HCT116 (cell line): ENCODE measurements around the gene DCHS1. TPM values are rescaled to one million over a fixed set of nuclear protein-coding genes. Genes with fewer than 3 reads are reported as not detected.

ENCODE experiments used
- ATAC-seq: fragments of 200-7000 bp; cut with Tn5 transposase; 2 replicates; pipeline ENCODE4 v1.9.1; 2020; ENCODE audit warnings: mild to moderate bottlenecking, moderate library complexity
- BruUV-seq: library from RNA; stranded (reverse); fragments of 400-500 nt; replicated peaks from 2 replicates; lab custom pipeline; 2021; lab: Mats Ljungman, UMichigan
- CTCF ChIA-PET: fragments of 300-600 bp; sonication (Branson Sonifier 250); formaldehyde crosslinking; loops from one replicate; lab custom pipeline; 2021; ENCODE audit warnings: antibody characterized with exemption; lab: Charles Lee
- POLR2A ChIA-PET: fragments of 300-600, 350-600 bp; sonication (Branson Sonifier 250); formaldehyde crosslinking; loops from one replicate; lab custom pipeline; 2021; ENCODE audit warnings: antibody characterized with exemption; lab: Charles Lee
- RAD21 ChIA-PET, 2 experiments: fragments of 300-600 bp; sonication (Branson Sonifier 250); formaldehyde crosslinking; loops; one replicate each; lab custom pipeline; 2023; ENCODE audit warnings: low total read pairs in 2 of 2; ENCODE audit not compliant: uncharacterized antibody in 2 of 2, unreplicated experiment in 2 of 2, low non-redundant PET in 1 of 2; lab: Charles Lee
- DNase-seq: peaks from one replicate; pipeline ENCODE4 v3.0.0-alpha.2; 2010; ENCODE audit warnings: low read depth, low spot score
- H2AFZ ChIP-seq: fragments of 200-600 bp; shearing (Covaris generic), sonication (generic); 2 replicates; pipeline ENCODE4 v1.6.1; 2017; ENCODE audit warnings: low read depth, mixed run types, mixed read lengths, antibody characterized with exemption, low read length; ENCODE audit not compliant: poor library complexity, severe bottlenecking
- H3K27ac ChIP-seq: 2 replicates; pipeline ENCODE4 v1.5.1; 2012; ENCODE audit warnings: low read depth, low read length
- H3K27me3 ChIP-seq: fragments of 200-600 bp; sonication (generic); 2 replicates; pipeline ENCODE4 v1.6.1; 2016; ENCODE audit warnings: mixed run types, low read length, mixed read lengths; ENCODE audit not compliant: insufficient read depth
- H3K36me3 ChIP-seq, 2 experiments: fragments of 200-500 bp in 1 of 2; fragments of 200-600 bp in 1 of 2; sonication (Bioruptor generic) in 1 of 2; sonication (generic) in 1 of 2; 2 replicates each; pipeline versions ENCODE4 v1.5.1 to v1.6.1; 2014 to 2016; ENCODE audit warnings: low read length in 2 of 2, inconsistent platforms in 1 of 2, mixed read lengths in 1 of 2, mixed run types in 1 of 2; ENCODE audit not compliant: insufficient read depth in 2 of 2, control insufficient read depth in 1 of 2
- H3K4me1 ChIP-seq, 2 experiments: fragments of 200-600 bp in 1 of 2; sonication (generic) in 1 of 2; 2 replicates each; pipeline versions ENCODE4 v1.5.1 to v1.6.1; 2012 to 2017; ENCODE audit warnings: low read length in 2 of 2, inconsistent platforms in 1 of 2, mild to moderate bottlenecking in 1 of 2, mixed read lengths in 1 of 2, mixed run types in 1 of 2, moderate library complexity in 1 of 2; ENCODE audit not compliant: insufficient read depth in 2 of 2, control insufficient read depth in 1 of 2
- H3K4me2 ChIP-seq: fragments of 200-600 bp; sonication (generic); 2 replicates; pipeline ENCODE4 v1.6.1; 2017; ENCODE audit warnings: mixed run types, low read length, mixed read lengths
- H3K4me3 ChIP-seq, 2 experiments: fragments of 200-600 bp in 1 of 2; sonication (generic) in 1 of 2; replicated peaks in 1 of 2; 2 replicates each; pipeline ENCODE4 v1.5.1; 2011 to 2016; ENCODE audit warnings: low read length in 2 of 2, control low read depth in 1 of 2, low read depth in 1 of 2, mild to moderate bottlenecking in 1 of 2, mixed read lengths in 1 of 2, mixed run types in 1 of 2
- H3K79me2 ChIP-seq: fragments of 200-600 bp; sonication (generic); 2 replicates; pipeline ENCODE4 v1.6.1; 2017; ENCODE audit warnings: mild to moderate bottlenecking, mixed run types, low read length, moderate library complexity, mixed read lengths; ENCODE audit not compliant: insufficient read depth
- H3K9ac ChIP-seq: fragments of 200-600 bp; sonication (generic); 2 replicates; pipeline ENCODE4 v1.6.1; 2016; ENCODE audit warnings: low read length, mixed read lengths
- H3K9me2 ChIP-seq: fragments of 200-600 bp; sonication (generic), shearing (Covaris generic); 2 replicates; pipeline ENCODE4 v1.6.1; 2017; ENCODE audit warnings: mixed run types, mild to moderate bottlenecking, moderate library complexity; ENCODE audit not compliant: insufficient read depth
- H3K9me3 ChIP-seq, 2 experiments: fragments of 200-500 bp in 1 of 2; fragments of 200-600 bp in 1 of 2; sonication (Bioruptor generic) in 1 of 2; sonication (generic) in 1 of 2; 2 replicates each; pipeline ENCODE4 v1.6.1; 2014 to 2017; ENCODE audit warnings: low read length in 2 of 2, mixed read lengths in 2 of 2, inconsistent platforms in 1 of 2, low read depth in 1 of 2, mild to moderate bottlenecking in 1 of 2, mixed run types in 1 of 2, moderate library complexity in 1 of 2; ENCODE audit not compliant: control insufficient read depth in 1 of 2, insufficient read depth in 1 of 2
- H4K20me1 ChIP-seq: fragments of 200-600 bp; sonication (generic), shearing (Covaris generic); 2 replicates; pipeline ENCODE4 v1.6.1; 2017; ENCODE audit warnings: mixed run types, mild to moderate bottlenecking, moderate library complexity; ENCODE audit not compliant: insufficient read depth
- CBX3 ChIP-seq: IDR thresholded peaks from 2 replicates; pipeline ENCODE4 v1.6.1; 2012; ENCODE audit warnings: low read depth
- CEBPB ChIP-seq: IDR thresholded peaks from 2 replicates; pipeline ENCODE4 v1.6.1; 2012; ENCODE audit warnings: low read depth
- EGR1 ChIP-seq: IDR thresholded peaks from 2 replicates; pipeline ENCODE4 v1.6.1; 2012; ENCODE audit warnings: low read depth
- ELF1 ChIP-seq: IDR thresholded peaks from 2 replicates; pipeline ENCODE4 v1.6.1; 2012; ENCODE audit warnings: low read depth, borderline replicate concordance
- EZH2 ChIP-seq: fragments of 200-600 bp; sonication (generic); IDR thresholded peaks from 2 replicates; pipeline ENCODE4 v1.6.1; 2017; ENCODE audit warnings: antibody characterized with exemption, mixed run types
- EZH2phosphoT487 ChIP-seq: fragments of 200-600 bp; IDR thresholded peaks from 2 replicates; pipeline ENCODE4 v1.6.1; 2018; ENCODE audit warnings: antibody characterized with exemption, borderline replicate concordance
- FOSL1 ChIP-seq: IDR thresholded peaks from 2 replicates; pipeline ENCODE4 v1.6.1; 2012; ENCODE audit warnings: low read depth
- JUND ChIP-seq: IDR thresholded peaks from 2 replicates; pipeline ENCODE4 v1.6.1; 2012
- POLR2A ChIP-seq: IDR thresholded peaks from 2 replicates; pipeline ENCODE4 v1.7.0; 2011; ENCODE audit warnings: borderline replicate concordance; ENCODE audit not compliant: insufficient read depth, insufficient read length; ENCODE audit errors: extremely low read depth
- POLR2AphosphoS5 ChIP-seq: IDR thresholded peaks from 2 replicates; pipeline ENCODE4 v1.6.1; 2011; ENCODE audit warnings: mild to moderate bottlenecking, low read depth, low read length, moderate library complexity
- SIN3A ChIP-seq: IDR thresholded peaks from 2 replicates; pipeline ENCODE4 v1.6.1; 2012; ENCODE audit warnings: low read depth
- SP1 ChIP-seq: IDR thresholded peaks from 2 replicates; pipeline ENCODE4 v1.6.1; 2012; ENCODE audit warnings: low read depth
- SRF ChIP-seq: IDR thresholded peaks from 2 replicates; pipeline ENCODE4 v1.6.1; 2012; ENCODE audit warnings: low read depth
- TCF7L2 ChIP-seq: IDR thresholded peaks from 2 replicates; pipeline ENCODE4 v1.7.0; 2011; ENCODE audit warnings: borderline replicate concordance, inconsistent platforms; ENCODE audit not compliant: insufficient read depth, insufficient read length; ENCODE audit errors: extremely low read depth
- YY1 ChIP-seq: IDR thresholded peaks from 2 replicates; pipeline ENCODE4 v1.6.1; 2011; ENCODE audit warnings: low read length, low read depth, moderate library complexity, mild to moderate bottlenecking; ENCODE audit not compliant: insufficient replicate concordance; ENCODE audit errors: extremely low read depth
- ZFX ChIP-seq: fragments of 450-650 bp; IDR thresholded peaks from 2 replicates; pipeline ENCODE4 v1.6.1; 2017
- intact Hi-C: fragments of 100-400 bp; cut with micrococcal nuclease; formaldehyde crosslinking; loops from 2 replicates; pipeline ENCODE4 v1.10.0; 2022
- total RNA-seq: library from RNA; stranded (reverse); gene quantifications from one replicate; pipeline ENCODE4 v1.2.1, GENCODE V29; 2021; ENCODE audit not compliant: unreplicated experiment
- TF ChIP-seq, protein P1 (sequence below): IDR thresholded peaks from 2 replicates; pipeline ENCODE4 v1.6.1; 2012; ENCODE audit warnings: low read depth
- TF ChIP-seq, protein P2 (sequence below), 3 experiments: fragments of 200-600 bp in 1 of 3; sonication (generic) in 1 of 3; IDR thresholded peaks in 2 of 3; conservative IDR thresholded peaks in 1 of 3; 2 replicates each; pipeline ENCODE4 v1.5.1; 2012 to 2017; ENCODE audit warnings: low read depth in 2 of 3, low read length in 2 of 3, antibody characterized with exemption in 1 of 3, borderline replicate concordance in 1 of 3, control low read depth in 1 of 3, mild to moderate bottlenecking in 1 of 3, mixed read lengths in 1 of 3, mixed run types in 1 of 3, moderate library complexity in 1 of 3; ENCODE audit not compliant: insufficient read depth in 1 of 3
- TF ChIP-seq, protein P3 (sequence below): IDR thresholded peaks from 2 replicates; pipeline ENCODE4 v1.6.1; 2012
- TF ChIP-seq, protein P4 (sequence below): IDR thresholded peaks from 2 replicates; pipeline ENCODE4 v1.6.1; 2012

DCHS1 gene
- total RNA-seq, 1 experiment from 2014 or later: 0.30 TPM

DNA sequence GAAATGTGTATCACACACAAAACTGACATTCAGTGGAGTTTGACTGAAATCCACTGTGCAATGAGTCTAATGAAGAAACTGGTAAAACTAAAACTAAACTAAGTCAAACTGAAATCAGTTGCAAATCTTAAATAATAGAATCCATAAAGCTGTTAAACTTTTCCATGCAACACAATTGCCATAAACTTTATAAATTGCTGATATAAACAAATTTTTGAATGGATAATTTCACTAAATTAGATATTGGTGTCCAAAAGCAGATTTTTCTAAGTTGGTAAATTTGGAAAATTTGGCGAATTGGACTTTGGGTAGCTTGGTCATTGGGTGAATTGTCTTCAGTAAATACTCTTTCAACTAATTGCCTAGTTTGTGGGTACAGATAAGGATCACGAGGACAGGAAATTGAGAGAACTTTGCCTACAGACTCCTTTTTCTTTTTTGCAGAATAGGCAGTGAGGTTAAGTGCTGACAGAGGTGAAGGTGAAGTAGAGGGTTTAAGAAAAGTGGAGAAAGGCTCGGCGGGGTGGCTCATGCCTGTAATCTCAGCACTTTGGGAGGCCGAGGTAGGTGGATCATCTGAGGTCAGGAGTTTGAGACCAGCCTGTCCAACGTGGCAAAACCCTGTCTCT, 14.7 kb upstream of the DCHS1 start:
- Histone ChIP-seq H3K4me2 (no peak overlapping the region), H3K27me3 (no peaks in the 10 kb centered on the region), H4K20me1 (no peaks in the 10 kb centered on the region), H3K27ac (no peak overlapping the region), H2AFZ (no peak overlapping the region), H3K9me3 (no peaks in the 10 kb centered on the region), H3K9ac (no peak overlapping the region), H3K9me2 (no peaks in the 10 kb centered on the region), H3K4me1 (peaks cover 0 to 4% of the 10 kb centered on the region in 2 experiments; a peak in 2 of 4 replicates), H3K36me3 (no peaks in the 10 kb centered on the region), H3K4me3 (no peak overlapping the region), H3K79me2 (no peaks in the 10 kb centered on the region)
- intact Hi-C loops: no loop called here
- no peak for DNase-seq
- no peak for ATAC-seq
- TF ChIP-seq CEBPB (no peak), EGR1 (no peak), EZH2 (no peak), POLR2A (no peak), ELF1 (no peak), SP1 (no peak), SIN3A (no peak), JUND (no peak), YY1 (no peak), ZFX (no peak), SRF (no peak), FOSL1 (no peak), POLR2AphosphoS5 (no peak), EZH2phosphoT487 (no peak), TCF7L2 (no peak), CBX3 (no peak)
- TF ChIP-seq, protein P1, sequence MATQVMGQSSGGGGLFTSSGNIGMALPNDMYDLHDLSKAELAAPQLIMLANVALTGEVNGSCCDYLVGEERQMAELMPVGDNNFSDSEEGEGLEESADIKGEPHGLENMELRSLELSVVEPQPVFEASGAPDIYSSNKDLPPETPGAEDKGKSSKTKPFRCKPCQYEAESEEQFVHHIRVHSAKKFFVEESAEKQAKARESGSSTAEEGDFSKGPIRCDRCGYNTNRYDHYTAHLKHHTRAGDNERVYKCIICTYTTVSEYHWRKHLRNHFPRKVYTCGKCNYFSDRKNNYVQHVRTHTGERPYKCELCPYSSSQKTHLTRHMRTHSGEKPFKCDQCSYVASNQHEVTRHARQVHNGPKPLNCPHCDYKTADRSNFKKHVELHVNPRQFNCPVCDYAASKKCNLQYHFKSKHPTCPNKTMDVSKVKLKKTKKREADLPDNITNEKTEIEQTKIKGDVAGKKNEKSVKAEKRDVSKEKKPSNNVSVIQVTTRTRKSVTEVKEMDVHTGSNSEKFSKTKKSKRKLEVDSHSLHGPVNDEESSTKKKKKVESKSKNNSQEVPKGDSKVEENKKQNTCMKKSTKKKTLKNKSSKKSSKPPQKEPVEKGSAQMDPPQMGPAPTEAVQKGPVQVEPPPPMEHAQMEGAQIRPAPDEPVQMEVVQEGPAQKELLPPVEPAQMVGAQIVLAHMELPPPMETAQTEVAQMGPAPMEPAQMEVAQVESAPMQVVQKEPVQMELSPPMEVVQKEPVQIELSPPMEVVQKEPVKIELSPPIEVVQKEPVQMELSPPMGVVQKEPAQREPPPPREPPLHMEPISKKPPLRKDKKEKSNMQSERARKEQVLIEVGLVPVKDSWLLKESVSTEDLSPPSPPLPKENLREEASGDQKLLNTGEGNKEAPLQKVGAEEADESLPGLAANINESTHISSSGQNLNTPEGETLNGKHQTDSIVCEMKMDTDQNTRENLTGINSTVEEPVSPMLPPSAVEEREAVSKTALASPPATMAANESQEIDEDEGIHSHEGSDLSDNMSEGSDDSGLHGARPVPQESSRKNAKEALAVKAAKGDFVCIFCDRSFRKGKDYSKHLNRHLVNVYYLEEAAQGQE: no peak
- TF ChIP-seq, protein P2, sequence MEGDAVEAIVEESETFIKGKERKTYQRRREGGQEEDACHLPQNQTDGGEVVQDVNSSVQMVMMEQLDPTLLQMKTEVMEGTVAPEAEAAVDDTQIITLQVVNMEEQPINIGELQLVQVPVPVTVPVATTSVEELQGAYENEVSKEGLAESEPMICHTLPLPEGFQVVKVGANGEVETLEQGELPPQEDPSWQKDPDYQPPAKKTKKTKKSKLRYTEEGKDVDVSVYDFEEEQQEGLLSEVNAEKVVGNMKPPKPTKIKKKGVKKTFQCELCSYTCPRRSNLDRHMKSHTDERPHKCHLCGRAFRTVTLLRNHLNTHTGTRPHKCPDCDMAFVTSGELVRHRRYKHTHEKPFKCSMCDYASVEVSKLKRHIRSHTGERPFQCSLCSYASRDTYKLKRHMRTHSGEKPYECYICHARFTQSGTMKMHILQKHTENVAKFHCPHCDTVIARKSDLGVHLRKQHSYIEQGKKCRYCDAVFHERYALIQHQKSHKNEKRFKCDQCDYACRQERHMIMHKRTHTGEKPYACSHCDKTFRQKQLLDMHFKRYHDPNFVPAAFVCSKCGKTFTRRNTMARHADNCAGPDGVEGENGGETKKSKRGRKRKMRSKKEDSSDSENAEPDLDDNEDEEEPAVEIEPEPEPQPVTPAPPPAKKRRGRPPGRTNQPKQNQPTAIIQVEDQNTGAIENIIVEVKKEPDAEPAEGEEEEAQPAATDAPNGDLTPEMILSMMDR (IDR thresholded peaks at IDR 0.05 in 2 of 3, conservative IDR thresholded peaks at IDR 0.05 in 1 of 3; ENCODE audit: borderline replicate concordance in 1 of 3, insufficient read depth in 1 of 3, low read depth in 2 of 3, low read length in 2 of 3): no peak
- TF ChIP-seq, protein P3, sequence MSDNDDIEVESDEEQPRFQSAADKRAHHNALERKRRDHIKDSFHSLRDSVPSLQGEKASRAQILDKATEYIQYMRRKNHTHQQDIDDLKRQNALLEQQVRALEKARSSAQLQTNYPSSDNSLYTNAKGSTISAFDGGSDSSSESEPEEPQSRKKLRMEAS: no peak
- TF ChIP-seq, protein P4, sequence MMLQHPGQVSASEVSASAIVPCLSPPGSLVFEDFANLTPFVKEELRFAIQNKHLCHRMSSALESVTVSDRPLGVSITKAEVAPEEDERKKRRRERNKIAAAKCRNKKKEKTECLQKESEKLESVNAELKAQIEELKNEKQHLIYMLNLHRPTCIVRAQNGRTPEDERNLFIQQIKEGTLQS: no peak
- ChIA-PET RAD21 (no interaction called here), CTCF (interaction anchor here (1.3 kb wide), 1 partner anchor 13 kb away, joined by 3 read pairs; the partner anchor contains the start of gene MRPL17), POLR2A (no interaction called here)
- BruUV-seq: no TSS peak
